PC-9 (cell line): ENCODE measurements around the gene SLC27A1. TPM values are rescaled to one million over a fixed set of nuclear protein-coding genes. Genes with fewer than 3 reads are reported as not detected.

ENCODE experiments used
- BruUV-seq: library from RNA; stranded (reverse); fragments of 400-500 nt; replicated peaks from 2 replicates; lab custom pipeline; 2021; lab: Mats Ljungman, UMichigan
- CTCF ChIA-PET: fragments of 300-600 bp; sonication (Branson Sonifier 250); formaldehyde crosslinking; loops from one replicate; lab custom pipeline; 2022; ENCODE audit warnings: antibody characterized with exemption; lab: Charles Lee
- POLR2A ChIA-PET: fragments of 300-600 bp; sonication (Branson Sonifier 250); formaldehyde crosslinking; loops from one replicate; lab custom pipeline; 2022; ENCODE audit warnings: antibody characterized with exemption; ENCODE audit not compliant: unreplicated experiment; lab: Charles Lee
- DNase-seq, 2 experiments: peaks; one replicate each; pipeline versions ENCODE4 v3.0.0 to v3.0.0-alpha.2; 2015 to 2022; ENCODE audit warnings: mixed read lengths in 1 of 2
- H2AFZ ChIP-seq: fragments of 200-600 bp; sonication (generic); 2 replicates; pipeline ENCODE4 v1.8.1; 2017; ENCODE audit warnings: antibody characterized with exemption
- H3F3A ChIP-seq: fragments of 200-600 bp; sonication (generic); 2 replicates; pipeline ENCODE4 v1.8.1; 2017; ENCODE audit warnings: antibody characterized with exemption, mild to moderate bottlenecking, low read depth; ENCODE audit not compliant: insufficient read depth
- H3K27ac ChIP-seq: fragments of 200-600 bp; sonication (generic); 2 replicates; pipeline ENCODE4 v1.6.1; 2016; ENCODE audit warnings: mixed run types
- H3K27me3 ChIP-seq: fragments of 200-600 bp; sonication (generic); 2 replicates; pipeline ENCODE4 v1.6.1; 2016; ENCODE audit warnings: low read depth, mixed run types; ENCODE audit not compliant: insufficient read depth
- H3K36me3 ChIP-seq: fragments of 200-600 bp; sonication (generic); 2 replicates; pipeline ENCODE4 v1.6.1; 2016; ENCODE audit warnings: low read depth, mixed run types
- H3K4me1 ChIP-seq: fragments of 200-600 bp; sonication (generic); replicated peaks from 2 replicates; pipeline ENCODE4 v1.6.1; 2016; ENCODE audit warnings: mixed run types; ENCODE audit not compliant: insufficient read depth
- H3K4me2 ChIP-seq: fragments of 200-600 bp; sonication (generic); 2 replicates; pipeline ENCODE4 v1.6.1; 2017; ENCODE audit warnings: mixed run types
- H3K4me3 ChIP-seq: fragments of 200-600 bp; sonication (generic); 2 replicates; pipeline ENCODE4 v1.6.1; 2016; ENCODE audit warnings: mixed run types
- H3K79me2 ChIP-seq: fragments of 200-600 bp; sonication (generic); 2 replicates; pipeline ENCODE4 v1.6.1; 2017; ENCODE audit warnings: low read depth, mixed run types
- H3K9me2 ChIP-seq: fragments of 200-600 bp; sonication (generic); 2 replicates; pipeline ENCODE4 v1.8.1; 2017; ENCODE audit warnings: mild to moderate bottlenecking; ENCODE audit not compliant: insufficient read depth
- H3K9me3 ChIP-seq: fragments of 200-600 bp; sonication (generic); 2 replicates; pipeline ENCODE4 v1.8.1; 2016; ENCODE audit warnings: low read depth; ENCODE audit not compliant: insufficient read depth
- H4K20me1 ChIP-seq: fragments of 200-600 bp; sonication (generic); 2 replicates; pipeline ENCODE4 v1.8.1; 2017; ENCODE audit not compliant: insufficient read depth
- EZH2 ChIP-seq: fragments of 200-600 bp; sonication (generic); IDR thresholded peaks from 2 replicates; pipeline ENCODE4 v1.8.0; 2017; ENCODE audit warnings: antibody characterized with exemption, low read depth
- intact Hi-C: fragments of 100-400 bp; cut with micrococcal nuclease; formaldehyde crosslinking; loops from one replicate; pipeline ENCODE4 v1.10.0; 2022; ENCODE audit not compliant: unreplicated experiment
- total RNA-seq: library from RNA; stranded (reverse); gene quantifications from 2 replicates; pipeline ENCODE4 v1.2.3, GENCODE V29; 2021
- TF ChIP-seq, protein P1 (sequence below): fragments of 200-600 bp; sonication (generic); conservative IDR thresholded peaks from 2 replicates; pipeline ENCODE4 v1.6.1; 2017; ENCODE audit warnings: mixed run types, antibody characterized with exemption, mild to moderate bottlenecking, moderate library complexity

SLC27A1 gene
- total RNA-seq, 1 experiment from 2014 or later, result 30.8 TPM

GRCh38 chr19:17534767-17535166 lies 64.4 kb downstream of the SLC27A1 start:
- no peaks in the 10 kb centered on the region for H4K20me1 ChIP-seq
- H3K36me3 ChIP-seq, result no peaks in the 10 kb centered on the region
- CTCF ChIA-PET, result no interaction called here
- H3K9me2 ChIP-seq, result no peaks in the 10 kb centered on the region
- H3F3A ChIP-seq, result peaks cover 7% of the 10 kb centered on the region; the same call in 1 of the 2 replicates
- DNase-seq, result no peak
- POLR2A ChIA-PET, result no interaction called here
- no peak overlapping the region for H3K4me2 ChIP-seq
- TF ChIP-seq EZH2, result no peak
- TF ChIP-seq, protein P1, sequence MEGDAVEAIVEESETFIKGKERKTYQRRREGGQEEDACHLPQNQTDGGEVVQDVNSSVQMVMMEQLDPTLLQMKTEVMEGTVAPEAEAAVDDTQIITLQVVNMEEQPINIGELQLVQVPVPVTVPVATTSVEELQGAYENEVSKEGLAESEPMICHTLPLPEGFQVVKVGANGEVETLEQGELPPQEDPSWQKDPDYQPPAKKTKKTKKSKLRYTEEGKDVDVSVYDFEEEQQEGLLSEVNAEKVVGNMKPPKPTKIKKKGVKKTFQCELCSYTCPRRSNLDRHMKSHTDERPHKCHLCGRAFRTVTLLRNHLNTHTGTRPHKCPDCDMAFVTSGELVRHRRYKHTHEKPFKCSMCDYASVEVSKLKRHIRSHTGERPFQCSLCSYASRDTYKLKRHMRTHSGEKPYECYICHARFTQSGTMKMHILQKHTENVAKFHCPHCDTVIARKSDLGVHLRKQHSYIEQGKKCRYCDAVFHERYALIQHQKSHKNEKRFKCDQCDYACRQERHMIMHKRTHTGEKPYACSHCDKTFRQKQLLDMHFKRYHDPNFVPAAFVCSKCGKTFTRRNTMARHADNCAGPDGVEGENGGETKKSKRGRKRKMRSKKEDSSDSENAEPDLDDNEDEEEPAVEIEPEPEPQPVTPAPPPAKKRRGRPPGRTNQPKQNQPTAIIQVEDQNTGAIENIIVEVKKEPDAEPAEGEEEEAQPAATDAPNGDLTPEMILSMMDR, result no peak
- no peak overlapping the region for H2AFZ ChIP-seq
- H3K4me1 ChIP-seq, result peaks cover 10% of the 10 kb centered on the region; the same call in 1 of the 2 replicates
- H3K27ac ChIP-seq, result no peak overlapping the region
- no peak overlapping the region for H3K4me3 ChIP-seq
- H3K79me2 ChIP-seq, result no peaks in the 10 kb centered on the region
- intact Hi-C loops, result no loop called here
- H3K9me3 ChIP-seq, result no peaks in the 10 kb centered on the region
- BruUV-seq, result no TSS peak
- H3K27me3 ChIP-seq, result peaks cover 14% of the 10 kb centered on the region; the same call in 1 of the 2 replicates

- CTCF ChIA-PET, result no interaction called here
Measured at GRCh38 chr19:17536955-17537354, 66.6 kb downstream of the SLC27A1 start.

GRCh38 chr19:17538684-17539237 lies 68.4 kb downstream of the SLC27A1 start:
- Histone ChIP-seq H2AFZ (peak overlapping the region; percentile 71), H4K20me1 (no peaks in the 10 kb centered on the region), H3K4me2 (peak overlapping the region; percentile 87), H3K36me3 (no peaks in the 10 kb centered on the region), H3K9me2 (no peaks in the 10 kb centered on the region), H3K27me3 (peaks cover 14% of the 10 kb centered on the region; the same call in 1 of the 2 replicates), H3K9me3 (no peaks in the 10 kb centered on the region), H3K79me2 (no peaks in the 10 kb centered on the region), H3F3A (peaks cover 17% of the 10 kb centered on the region; the same call in 1 of the 2 replicates), H3K4me1 (peaks cover 10% of the 10 kb centered on the region; the same call in 1 of the 2 replicates), H3K4me3 (peak overlapping the region; percentile 66), H3K27ac (no peak overlapping the region)
- DNase-seq, result no peak
- intact Hi-C loops, result no loop called here
- no TSS peak for BruUV-seq
- ChIA-PET POLR2A (no interaction called here), CTCF (interaction anchor here (0.8 kb wide), 1 partner anchor 41 kb away, joined by 5 read pairs; no protein-coding TSS in a partner anchor)
- TF ChIP-seq, protein P1, result no peak
- no peak for TF ChIP-seq EZH2

More at GRCh38 chr19:17536955-17537354, 66.6 kb downstream of the SLC27A1 start:
- no peak for DNase-seq
- no TSS peak for BruUV-seq
- Histone ChIP-seq H4K20me1 (no peaks in the 10 kb centered on the region), H3K79me2 (no peaks in the 10 kb centered on the region), H3K27ac (no peak overlapping the region), H3K4me3 (no peak overlapping the region), H3K4me1 (peaks cover 10% of the 10 kb centered on the region; the same call in 1 of the 2 replicates), H3F3A (peaks cover 17% of the 10 kb centered on the region; the same call in 1 of the 2 replicates), H3K27me3 (peaks cover 14% of the 10 kb centered on the region; the same call in 1 of the 2 replicates), H3K9me3 (no peaks in the 10 kb centered on the region), H3K36me3 (no peaks in the 10 kb centered on the region), H2AFZ (no peak overlapping the region), H3K9me2 (no peaks in the 10 kb centered on the region), H3K4me2 (no peak overlapping the region)
- no peak for TF ChIP-seq EZH2
- TF ChIP-seq, protein P1, result no peak
- POLR2A ChIA-PET, result no interaction called here
- intact Hi-C loops, result no loop called here
